Measurements from ENCODE around the gene IQCN.

- TF ChIP-seq, protein P1, sequence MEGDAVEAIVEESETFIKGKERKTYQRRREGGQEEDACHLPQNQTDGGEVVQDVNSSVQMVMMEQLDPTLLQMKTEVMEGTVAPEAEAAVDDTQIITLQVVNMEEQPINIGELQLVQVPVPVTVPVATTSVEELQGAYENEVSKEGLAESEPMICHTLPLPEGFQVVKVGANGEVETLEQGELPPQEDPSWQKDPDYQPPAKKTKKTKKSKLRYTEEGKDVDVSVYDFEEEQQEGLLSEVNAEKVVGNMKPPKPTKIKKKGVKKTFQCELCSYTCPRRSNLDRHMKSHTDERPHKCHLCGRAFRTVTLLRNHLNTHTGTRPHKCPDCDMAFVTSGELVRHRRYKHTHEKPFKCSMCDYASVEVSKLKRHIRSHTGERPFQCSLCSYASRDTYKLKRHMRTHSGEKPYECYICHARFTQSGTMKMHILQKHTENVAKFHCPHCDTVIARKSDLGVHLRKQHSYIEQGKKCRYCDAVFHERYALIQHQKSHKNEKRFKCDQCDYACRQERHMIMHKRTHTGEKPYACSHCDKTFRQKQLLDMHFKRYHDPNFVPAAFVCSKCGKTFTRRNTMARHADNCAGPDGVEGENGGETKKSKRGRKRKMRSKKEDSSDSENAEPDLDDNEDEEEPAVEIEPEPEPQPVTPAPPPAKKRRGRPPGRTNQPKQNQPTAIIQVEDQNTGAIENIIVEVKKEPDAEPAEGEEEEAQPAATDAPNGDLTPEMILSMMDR (IDR thresholded peaks at IDR 0.05), result no peak
- TF ChIP-seq POLR2A (IDR thresholded peaks at IDR 0.05), result no peak
Observed at GRCh38 chr19:18216789-18217188, 57.5 kb downstream of the IQCN start.

Data from thyroid gland (tissue), 4 donors.